Coronary artery (tissue), 2 donors: Measurements from ENCODE around the gene GFRA1.
"Not testable (repeated sequence)": the region's sequence is repeated elsewhere in the genome, so short reads cannot be mapped to it uniquely, and the experiment has no call there.

Source experiments
- DNase-seq: peaks from one replicate; pipeline ENCODE4 v3.0.0-alpha.2; 2017; ENCODE audit warnings: low spot score
- H3K27ac ChIP-seq, 2 donors: fragments of 200-600 bp; sonication (generic); one replicate each; pipeline ENCODE4 v1.5.1; 2016 to 2019
- H3K4me3 ChIP-seq: fragments of 200-600 bp; sonication (generic); 2 replicates; pipeline ENCODE4 v1.5.1; 2016; ENCODE audit warnings: mild to moderate bottlenecking, moderate library complexity
- CTCF ChIP-seq: fragments of 200-600 bp; sonication (generic); IDR thresholded peaks from one replicate; pipeline ENCODE4 v1.5.1; 2019; ENCODE audit warnings: antibody characterized with exemption

GFRA1 gene

DNA sequence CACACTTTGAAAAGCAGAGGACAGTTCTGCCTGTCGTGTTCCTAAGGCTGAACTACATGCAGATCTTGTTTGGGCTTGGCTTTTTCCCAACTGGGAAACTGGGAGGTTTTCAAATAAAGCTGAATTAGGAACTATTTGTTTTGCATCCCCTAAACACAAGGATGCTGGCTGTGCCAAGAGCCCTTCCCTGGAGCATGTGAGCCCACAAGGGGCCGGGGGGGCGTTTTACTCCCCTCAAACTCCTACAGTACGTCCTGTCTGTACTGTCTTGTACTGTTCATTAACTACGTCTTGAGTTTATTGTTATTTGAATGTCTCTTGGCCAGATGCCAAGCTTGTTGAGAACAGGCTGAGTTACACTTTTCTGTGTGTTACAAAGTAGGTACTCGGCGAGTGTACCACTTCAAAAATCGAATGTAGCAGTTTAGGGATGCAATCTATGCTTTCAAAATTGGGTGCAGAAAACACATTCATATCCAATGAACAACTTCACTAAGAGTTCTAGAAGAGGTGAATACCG lies 94.9 kb downstream of the GFRA1 start:
- TF ChIP-seq CTCF = no peak
- DNase-seq = no peak
- no peak overlapping the region for H3K27ac ChIP-seq
- no peak overlapping the region for H3K4me3 ChIP-seq

GRCh38 chr10:116175231-116175630 lies 97.8 kb downstream of the GFRA1 start:
- no peak for TF ChIP-seq CTCF
- Histone ChIP-seq H3K4me3 (no peak overlapping the region), H3K27ac (no peak overlapping the region)
- no peak for DNase-seq

DNA sequence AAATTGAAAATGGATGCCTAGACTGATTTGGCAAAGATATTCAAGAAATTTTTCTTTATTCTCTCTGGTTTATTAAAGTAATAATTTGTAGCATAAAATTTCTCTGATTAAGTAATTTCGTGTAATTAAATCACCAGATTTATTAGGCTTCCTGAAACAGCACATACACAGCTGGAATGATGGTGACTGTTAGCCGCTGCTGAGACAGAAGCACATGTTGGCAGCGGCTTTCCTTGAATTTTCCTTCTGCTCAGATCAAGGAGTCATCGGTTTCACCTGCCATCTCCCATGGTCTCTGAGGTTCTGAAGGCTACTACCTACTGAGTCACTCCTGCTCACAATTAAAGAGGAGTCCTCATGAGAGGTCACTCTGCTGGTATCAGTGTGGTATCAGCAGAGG lies 101.5 kb downstream of the GFRA1 start:
- no peak for DNase-seq
- Histone ChIP-seq H3K4me3 (no peak overlapping the region), H3K27ac (no peak overlapping the region)
- no peak for TF ChIP-seq CTCF

GRCh38 chr10:116170815-116171250 lies 102.2 kb downstream of the GFRA1 start:
- Histone ChIP-seq H3K27ac (no peak overlapping the region), H3K4me3 (no peak overlapping the region)
- no peak for DNase-seq
- TF ChIP-seq CTCF = no peak

GRCh38 chr10:116169782-116170445 lies 103.1 kb downstream of the GFRA1 start:
- DNase-seq = no peak
- TF ChIP-seq CTCF = no peak
- Histone ChIP-seq H3K4me3 (no peak overlapping the region), H3K27ac (no peak overlapping the region)

- H3K4me3 ChIP-seq = no peak overlapping the region
- TF ChIP-seq CTCF = no peak
- DNase-seq = no peak
- H3K27ac ChIP-seq = no peak overlapping the region
Measured at GRCh38 chr10:116168745-116169144, 104.3 kb downstream of the GFRA1 start.

GRCh38 chr10:116168329-116168728 lies 104.7 kb downstream of the GFRA1 start:
- H3K27ac ChIP-seq = no peak overlapping the region
- DNase-seq = no peak
- no peak for TF ChIP-seq CTCF
- H3K4me3 ChIP-seq = no peak overlapping the region

GRCh38 chr10:116165941-116166340 lies 107.1 kb downstream of the GFRA1 start:
- H3K27ac ChIP-seq, DNase-seq, H3K4me3 ChIP-seq: not testable (repeated sequence)
